CD14-positive monocyte (primary cell): Measurements from ENCODE around the gene MEGF6. TPM values are rescaled to one million over a fixed set of nuclear protein-coding genes. Genes with fewer than 3 reads are reported as not detected.

Experiments
- DNase-seq, 3 donors: peaks; one replicate each; pipeline ENCODE4 v3.0.0-alpha.2; 2011 to 2022
- H2AFZ ChIP-seq: 2 replicates; pipeline ENCODE4 v1.6.0; 2012; ENCODE audit warnings: mild to moderate bottlenecking, low read depth, low read length, inconsistent platforms; ENCODE audit not compliant: insufficient read depth, poor library complexity, severe bottlenecking
- H3K27ac ChIP-seq, 2 donors: 1 replicate in 1 of 2; 2 replicates in 1 of 2; pipeline ENCODE4 v1.5.1; 2012 to 2013; ENCODE audit warnings: low read length in 2 of 2, control low read depth in 1 of 2, inconsistent platforms in 1 of 2, low read depth in 1 of 2, mild to moderate bottlenecking in 1 of 2
- H3K27me3 ChIP-seq, 2 donors: one replicate each; pipeline versions ENCODE4 v1.6.0 to v1.6.1; 2011 to 2013; ENCODE audit warnings: low read length in 2 of 2; ENCODE audit not compliant: control insufficient read depth in 2 of 2, insufficient read depth in 2 of 2
- H3K36me3 ChIP-seq, 2 donors: replicated peaks in 1 of 2; 1 replicate in 1 of 2; 2 replicates in 1 of 2; pipeline versions ENCODE4 v1.5.1 to v1.6.1; 2012 to 2013; ENCODE audit warnings: low read length in 2 of 2, control low read depth in 1 of 2, inconsistent platforms in 1 of 2, mild to moderate bottlenecking in 1 of 2; ENCODE audit not compliant: insufficient read depth in 2 of 2, control insufficient read depth in 1 of 2
- H3K4me1 ChIP-seq, 2 donors: 1 replicate in 1 of 2; 2 replicates in 1 of 2; pipeline versions ENCODE4 v1.5.1 to v1.6.1; 2012 to 2013; ENCODE audit warnings: low read length in 2 of 2, control low read depth in 1 of 2, inconsistent platforms in 1 of 2, mild to moderate bottlenecking in 1 of 2, moderate library complexity in 1 of 2; ENCODE audit not compliant: insufficient read depth in 2 of 2, control insufficient read depth in 1 of 2
- H3K4me2 ChIP-seq: replicated peaks from 2 replicates; pipeline ENCODE3; 2012; ENCODE audit warnings: low read length, moderate library complexity, mild to moderate bottlenecking; ENCODE audit not compliant: poor library complexity, severe bottlenecking; ENCODE audit errors: extremely low read depth
- H3K4me3 ChIP-seq, 3 experiments: fragments of 200-600 bp in 1 of 3; sonication (generic) in 1 of 3; replicated peaks in 1 of 3; 1 replicate in 2 of 3; 2 replicates in 1 of 3; pipeline ENCODE4 v1.5.1; 2011 to 2013; ENCODE audit warnings: low read length in 3 of 3, mild to moderate bottlenecking in 3 of 3, control low read depth in 2 of 3, low read depth in 2 of 3, inconsistent platforms in 1 of 3, moderate library complexity in 1 of 3
- H3K79me2 ChIP-seq: 2 replicates; pipeline ENCODE4 v1.6.0; 2012; ENCODE audit warnings: mild to moderate bottlenecking, control low read depth, inconsistent platforms, low read length, moderate library complexity; ENCODE audit not compliant: insufficient read depth
- H3K9ac ChIP-seq: 2 replicates; pipeline ENCODE4 v1.6.0; 2017; ENCODE audit warnings: low read length, mild to moderate bottlenecking; ENCODE audit not compliant: insufficient read depth, poor library complexity, severe bottlenecking
- H3K9me3 ChIP-seq, 2 donors: replicated peaks in 1 of 2; 1 replicate in 1 of 2; 2 replicates in 1 of 2; pipeline versions ENCODE4 v1.5.1 to v1.6.1; 2012 to 2013; ENCODE audit warnings: low read length in 2 of 2, control low read depth in 1 of 2; ENCODE audit not compliant: control insufficient read depth in 1 of 2, insufficient read depth in 1 of 2
- H4K20me1 ChIP-seq: 2 replicates; pipeline ENCODE4 v1.6.0; 2012; ENCODE audit warnings: mild to moderate bottlenecking, low read length, control low read depth, moderate library complexity; ENCODE audit not compliant: insufficient read depth
- H3K27ac Mint-ChIP-seq, 7 donors: one replicate each; pipeline ENCODE4 v1.8.0; 2020; ENCODE audit warnings: mild to moderate bottlenecking in 7 of 7, mixed read lengths in 7 of 7, moderate library complexity in 6 of 7, inconsistent platforms in 2 of 7
- H3K27me3 Mint-ChIP-seq, 3 donors: one replicate each; pipeline ENCODE4 v1.8.0; 2021 to 2022; ENCODE audit warnings: low read depth in 3 of 3, mild to moderate bottlenecking in 3 of 3, mixed read lengths in 3 of 3, moderate library complexity in 3 of 3, inconsistent platforms in 1 of 3
- H3K36me3 Mint-ChIP-seq, 2 donors: one replicate each; pipeline ENCODE4 v1.8.0; 2020; ENCODE audit warnings: mixed read lengths in 2 of 2, inconsistent platforms in 1 of 2, mild to moderate bottlenecking in 1 of 2
- H3K4me1 Mint-ChIP-seq: one replicate; pipeline ENCODE4 v1.8.0; 2020; ENCODE audit warnings: mild to moderate bottlenecking, mixed read lengths
- H3K4me3 Mint-ChIP-seq, 2 donors: one replicate each; pipeline ENCODE4 v1.8.0; 2020; ENCODE audit warnings: mild to moderate bottlenecking in 2 of 2, mixed read lengths in 2 of 2, moderate library complexity in 1 of 2
- H3K9me3 Mint-ChIP-seq, 7 donors: one replicate each; pipeline ENCODE4 v1.8.0; 2020 to 2022; ENCODE audit warnings: mixed read lengths in 7 of 7, mild to moderate bottlenecking in 6 of 7, moderate library complexity in 6 of 7, inconsistent platforms in 2 of 7
- CTCF ChIP-seq: fragments of 200-600 bp; IDR thresholded peaks from one replicate; pipeline ENCODE4 v1.8.0; 2022; ENCODE audit warnings: antibody characterized with exemption, mild to moderate bottlenecking
- WGBS: methylation state at CpG from one replicate; pipeline ENCODE4 v1.1.5; 2013; ENCODE audit warnings: missing lambda C conversion rate; ENCODE audit not compliant: insufficient coverage; 5-methylcytosine and 5-hydroxymethylcytosine counted together
- intact Hi-C, 2 donors: fragments of 100-400 bp; cut with micrococcal nuclease; formaldehyde crosslinking; loops; one replicate each; pipeline versions ENCODE4 v1.15.0 to v1.15.1; 2023
- polyA plus RNA-seq, 3 donors: library from polyadenylated mRNA; depleted of rRNA in 1 of 3; unstranded in 2 of 3; stranded (reverse) in 1 of 3; fragments of 300-500 nt in 2 of 3; fragments of >200 nt in 1 of 3; fragmentation: Illumina TruSeq in 2 of 3; gene quantifications; 1 replicate in 2 of 3; 2 replicates in 1 of 3; pipeline ENCODE4 v1.2.3, GENCODE V29; 2012 to 2021

Gene MEGF6
- polyA plus RNA-seq, 3 donors, result 0.39 to 3.8 (median 1.2) TPM

- Histone ChIP-seq H3K4me3 (no peak overlapping the region), H3K79me2 (no peaks in the 10 kb centered on the region), H3K4me1 (no peaks in the 10 kb centered on the region), H3K36me3 (no peaks in the 10 kb centered on the region), H3K9ac (no peak overlapping the region), H2AFZ (no peak overlapping the region), H3K9me3 (no peaks in the 10 kb centered on the region), H3K4me2 (no peak overlapping the region), H4K20me1 (no peaks in the 10 kb centered on the region), H3K27me3 (no peaks in the 10 kb centered on the region), H3K27ac (no peak overlapping the region)
- 88% methylated on average over 8 of the region's 8 CpGs for WGBS
- DNase-seq, result no peak
- intact Hi-C loops, result no loop called here
- Mint-ChIP-seq H3K9me3 (peaks cover 0 to 3% (median 0%) of the 10 kb centered on the region in 7 donors), H3K36me3 (no peaks in the 10 kb centered on the region), H3K27me3 (peaks cover 4 to 5% (median 5%) of the 10 kb centered on the region in 3 donors), H3K27ac (no peak overlapping the region), H3K4me1 (no peaks in the 10 kb centered on the region), H3K4me3 (no peak overlapping the region)
- no peak for TF ChIP-seq CTCF
Measured at GRCh38 chr1:3474016-3474415, 137.3 kb downstream of the MEGF6 start.

DNA sequence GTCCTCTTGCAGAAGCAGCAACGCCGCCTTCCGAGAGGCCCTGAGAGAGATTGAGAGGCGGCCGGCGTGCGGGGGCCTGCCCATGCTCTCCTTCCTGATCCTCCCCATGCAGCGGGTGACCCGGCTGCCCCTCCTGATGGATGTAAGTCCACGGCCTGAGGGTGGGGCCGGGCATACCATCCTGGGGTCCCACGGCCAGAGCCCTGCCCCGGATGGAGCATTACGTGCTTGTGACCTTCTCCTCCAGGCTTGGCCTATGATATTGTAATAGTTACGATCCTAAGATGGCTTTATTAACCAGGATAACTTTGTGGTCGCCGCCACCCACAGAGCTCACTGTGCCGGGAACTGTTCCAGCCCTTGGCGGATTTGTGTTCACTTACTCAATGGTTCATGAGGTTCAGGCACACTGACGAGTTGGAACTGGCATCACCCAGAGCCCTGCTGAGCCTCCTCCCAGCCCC, 137.9 kb downstream of the MEGF6 start:
- H3K79me2 ChIP-seq, result no peaks in the 10 kb centered on the region
- intact Hi-C loops, result no loop called here
- Mint-ChIP-seq H3K4me3 (no peak overlapping the region), H3K36me3 (no peaks in the 10 kb centered on the region), H3K27me3 (peaks cover 4 to 5% (median 5%) of the 10 kb centered on the region in 3 donors), H3K9me3 (peaks cover 0 to 3% (median 0%) of the 10 kb centered on the region in 7 donors), H3K4me1 (no peaks in the 10 kb centered on the region), H3K27ac (peak overlapping the region in 1 of 7 donors; percentile 1)
- DNase-seq, result no peak
- no peak overlapping the region for H2AFZ ChIP-seq
- H3K27ac ChIP-seq, result no peak overlapping the region
- H3K4me1 ChIP-seq, result no peaks in the 10 kb centered on the region
- no peaks in the 10 kb centered on the region for H3K9me3 ChIP-seq
- H3K36me3 ChIP-seq, result no peaks in the 10 kb centered on the region
- H3K4me2 ChIP-seq, result no peak overlapping the region
- H3K9ac ChIP-seq, result no peak overlapping the region
- H3K27me3 ChIP-seq, result no peaks in the 10 kb centered on the region
- no peak for TF ChIP-seq CTCF
- 86% methylated on average over 16 of the region's 20 CpGs for WGBS
- H3K4me3 ChIP-seq, result no peak overlapping the region
- no peaks in the 10 kb centered on the region for H4K20me1 ChIP-seq
